CD4-positive, alpha-beta T cell treated with Interferon alpha-2 for 1 hour (primary cell): ENCODE measurements around the gene FAM240B.

Experiments used
- DNase-seq, 2 donors: peaks; one replicate each; pipeline ENCODE4 v3.0.0-alpha.2; 2020 to 2022

FAM240B gene

GRCh38 chr9:38668791-38669466 is 51.0 kb downstream of the FAM240B start:
- DNase-seq: no peak

- DNase-seq: no peak
Measured at GRCh38 chr9:38662763-38663593, 57.0 kb downstream of the FAM240B start.

GRCh38 chr9:38659538-38659937 is 60.4 kb downstream of the FAM240B start:
- no peak for DNase-seq

GRCh38 chr9:38656896-38657295 is 63.0 kb downstream of the FAM240B start:
- DNase-seq: no peak

GRCh38 chr9:38652486-38652885 is 67.4 kb downstream of the FAM240B start:
- no peak for DNase-seq

- no peak for DNase-seq
Measured at GRCh38 chr9:38652044-38652443, 67.9 kb downstream of the FAM240B start.

- DNase-seq: no peak
Measured at GRCh38 chr9:38651400-38652042, 68.4 kb downstream of the FAM240B start.

- DNase-seq: no peak
Measured at GRCh38 chr9:38650564-38650963, 69.4 kb downstream of the FAM240B start.

- no peak for DNase-seq
Measured at GRCh38 chr9:38649731-38650363, 70.1 kb downstream of the FAM240B start.

DNA sequence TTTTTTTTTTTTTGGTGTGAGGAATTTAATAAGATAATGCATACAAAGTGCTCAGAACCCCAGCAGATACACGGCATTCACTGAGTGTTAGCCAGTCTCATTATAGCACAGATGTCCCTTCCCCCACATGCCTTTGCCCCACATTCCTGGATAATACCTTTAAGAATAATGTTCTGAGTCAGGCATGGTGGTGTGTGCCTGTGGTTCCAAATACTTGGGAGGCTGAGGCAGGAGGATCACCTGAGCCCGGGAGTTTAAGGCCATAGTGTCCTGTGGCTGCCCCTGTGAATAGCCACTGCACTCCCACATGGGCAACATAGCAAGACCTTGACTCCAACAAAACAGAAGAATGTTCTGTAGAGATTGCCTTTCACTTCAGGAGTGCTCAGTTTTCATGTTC is 75.3 kb downstream of the FAM240B start:
- no peak for DNase-seq
